ENCODE data around the gene HOXA13.

Gene HOXA13

DNA sequence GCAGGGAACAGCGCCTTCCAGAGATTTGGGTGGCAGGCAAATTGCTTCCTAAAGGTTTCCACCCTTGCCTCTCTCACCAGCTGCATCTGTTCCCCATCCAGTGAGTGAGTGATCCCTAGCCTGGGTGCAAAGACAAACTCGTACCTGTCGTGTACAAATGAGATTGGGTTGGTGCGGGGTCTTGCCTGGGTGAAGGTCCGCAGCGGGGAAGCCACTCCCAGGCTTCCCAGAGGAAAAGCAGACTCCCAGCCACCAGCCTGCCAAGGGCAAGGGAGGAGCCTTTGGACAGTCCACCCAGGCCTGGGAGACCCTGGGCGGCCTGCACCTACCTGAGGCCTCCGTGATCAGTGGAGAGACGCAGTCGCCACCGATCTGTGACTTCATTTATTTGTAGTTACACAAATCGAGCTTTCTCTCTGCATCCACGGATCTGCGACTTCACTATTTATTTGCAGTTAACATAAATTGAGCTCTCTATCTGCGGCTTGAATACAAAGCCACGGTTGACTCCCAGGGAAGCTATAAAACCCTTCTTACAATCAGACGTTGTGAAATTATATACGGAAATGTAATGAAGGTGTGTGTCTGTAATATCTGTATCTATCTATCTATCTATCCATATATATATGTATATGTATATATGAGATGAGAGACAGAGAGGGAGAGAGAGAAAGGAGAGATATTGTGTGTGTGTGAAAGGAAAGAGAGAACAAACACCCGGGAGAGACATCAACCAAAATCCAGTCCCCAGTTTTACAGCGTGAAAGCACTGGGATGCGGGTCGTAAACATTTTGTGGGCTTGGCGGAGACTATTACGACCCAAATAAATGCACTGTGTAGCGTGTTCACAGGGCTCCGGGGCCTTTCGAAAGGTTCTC, 40.4 kb downstream of the HOXA13 start:
- no peak for DNase-seq (ENCODE audit: low read depth)

DNA sequence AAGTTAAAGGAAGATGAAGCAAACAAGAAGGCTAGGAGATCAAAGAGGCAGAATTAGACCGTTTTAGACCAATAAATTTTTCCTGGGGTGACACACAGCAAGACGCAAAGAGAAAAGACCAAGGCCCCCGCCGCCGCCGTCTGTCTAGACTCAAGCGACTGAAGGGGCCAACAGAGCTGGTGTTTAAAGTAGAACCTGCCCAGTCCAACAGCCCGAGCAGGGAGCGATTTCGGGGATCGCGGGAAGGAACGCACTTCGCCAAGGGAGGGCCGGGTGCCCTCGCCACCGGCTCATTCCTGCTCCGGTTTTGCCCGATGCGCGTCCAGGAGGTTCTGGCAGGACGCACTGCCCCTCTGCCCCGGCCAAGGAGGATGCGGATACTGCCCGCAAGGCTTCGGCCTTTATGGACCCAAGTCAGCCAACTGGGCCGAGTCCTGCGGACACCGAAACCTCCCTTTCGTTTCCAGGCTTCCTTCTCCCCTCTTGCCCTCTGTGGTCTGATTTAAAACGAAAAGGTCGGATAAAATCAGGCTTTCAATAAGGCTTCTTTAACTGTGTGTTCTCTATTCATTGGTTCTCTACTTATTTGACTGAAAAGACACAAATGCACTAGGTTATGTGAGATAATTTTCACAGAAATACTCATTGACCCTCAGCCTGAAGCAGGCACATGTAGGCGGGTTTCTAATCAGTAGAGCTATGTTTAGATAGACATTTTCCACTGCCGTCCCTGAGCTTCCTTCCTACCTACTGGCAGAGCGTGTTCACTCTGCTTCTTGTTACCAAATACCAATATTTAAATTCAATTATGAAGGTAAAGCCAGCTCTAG, 41.2 kb downstream of the HOXA13 start:
- no peak for DNase-seq (ENCODE audit: low read depth)

DNA sequence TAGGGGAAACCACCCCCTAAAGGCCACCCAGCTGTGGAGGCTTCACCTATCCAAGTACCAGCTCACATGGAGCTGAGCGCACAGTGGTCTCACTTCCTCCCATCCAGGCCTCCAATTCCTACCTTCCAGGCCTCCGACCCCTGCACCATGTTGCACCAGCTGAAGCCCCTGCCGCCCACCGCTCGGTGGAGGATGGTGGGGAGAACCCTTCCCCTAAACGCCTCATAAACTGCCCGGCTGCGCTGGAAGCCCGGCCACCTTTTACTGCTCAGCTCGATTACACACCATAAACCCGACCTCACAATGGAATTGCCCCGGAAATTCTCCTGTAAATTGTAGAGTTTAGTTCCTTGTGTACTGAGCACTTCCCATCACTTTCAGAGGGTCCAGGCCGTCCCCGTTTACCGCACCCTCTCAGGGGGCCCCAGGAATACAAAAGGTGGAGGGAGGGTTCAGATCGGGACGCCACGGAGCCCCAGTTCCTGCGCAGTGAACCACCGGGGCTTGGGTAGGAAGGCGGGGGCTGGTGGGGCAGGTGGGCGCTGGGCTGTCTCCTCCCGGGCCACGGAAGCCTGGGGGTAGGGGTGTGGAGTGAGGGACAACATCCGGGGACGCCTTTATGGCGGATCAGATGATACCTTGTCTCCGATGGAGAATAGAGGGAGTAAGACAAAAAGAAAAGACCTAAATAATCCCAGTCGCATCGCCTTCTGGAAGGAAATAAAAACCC, 42.0 kb downstream of the HOXA13 start:
- DNase-seq (ENCODE audit: low read depth) = no peak

DNA sequence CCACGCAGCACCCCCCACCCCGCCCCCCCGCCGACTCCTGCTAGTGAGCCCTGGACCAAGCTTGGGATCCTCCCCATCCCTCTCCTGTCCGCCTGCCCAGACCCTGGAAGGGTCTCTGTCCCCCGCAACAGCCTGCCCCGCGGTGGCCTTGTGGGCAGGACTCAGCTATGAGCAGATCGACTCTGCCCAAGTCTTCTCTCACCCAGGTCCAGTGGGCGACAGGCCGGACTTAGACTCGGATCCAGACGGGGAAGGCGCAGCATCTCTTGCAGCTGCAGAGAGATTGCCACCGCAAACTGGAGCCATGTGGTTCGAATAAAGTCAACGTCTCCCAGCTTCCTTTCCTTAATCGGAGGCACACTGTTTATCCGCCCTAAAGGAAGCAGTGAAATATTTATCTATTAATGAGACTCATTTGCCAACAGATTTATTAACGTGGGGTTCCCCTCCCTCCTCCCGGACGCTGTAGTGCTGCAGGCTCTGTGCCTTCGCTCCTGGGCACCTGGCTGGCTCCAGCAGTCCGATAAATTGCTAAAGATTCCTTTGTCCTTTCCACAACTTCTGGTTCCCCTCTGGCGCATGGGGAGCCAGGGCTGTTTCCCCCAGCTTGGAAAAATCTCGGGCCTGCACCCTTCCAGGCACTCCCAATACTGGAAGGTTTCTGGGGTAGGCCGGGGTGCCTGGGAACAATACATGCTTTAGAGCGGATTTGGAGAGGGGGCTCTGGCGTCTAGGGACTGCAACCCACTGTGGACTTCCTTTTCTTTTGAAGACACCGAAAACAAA, 42.8 kb downstream of the HOXA13 start:
- DNase-seq (ENCODE audit: low read depth) = peak; percentile 34

DNA sequence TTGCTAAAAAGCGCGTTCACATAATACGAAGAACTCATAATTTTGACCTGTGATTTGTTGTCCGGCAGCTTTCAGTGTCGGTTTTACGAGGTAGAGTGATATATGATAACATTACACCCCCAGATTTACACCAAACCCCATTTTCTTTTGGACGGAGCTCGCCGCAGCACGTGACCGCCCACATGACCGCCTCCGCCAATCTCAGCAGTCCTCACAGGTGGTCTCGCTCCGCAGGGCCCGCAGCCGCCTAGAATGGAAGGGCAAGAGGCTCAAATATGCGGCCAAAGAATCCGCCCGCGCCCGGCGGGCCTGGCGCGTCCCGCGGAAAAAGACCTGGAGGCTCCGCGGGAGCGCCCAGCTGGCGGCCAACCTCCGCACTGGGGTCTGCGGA, 43.4 kb downstream of the HOXA13 start, which contains the start of gene HOXA7:
TSS of gene HOXA7 (minus strand) at position 168 of the 391 bp plus-strand sequence. CDS start at position 38, 130 bp downstream.
- peak; percentile 77 for DNase-seq (ENCODE audit: low read depth)

DNA sequence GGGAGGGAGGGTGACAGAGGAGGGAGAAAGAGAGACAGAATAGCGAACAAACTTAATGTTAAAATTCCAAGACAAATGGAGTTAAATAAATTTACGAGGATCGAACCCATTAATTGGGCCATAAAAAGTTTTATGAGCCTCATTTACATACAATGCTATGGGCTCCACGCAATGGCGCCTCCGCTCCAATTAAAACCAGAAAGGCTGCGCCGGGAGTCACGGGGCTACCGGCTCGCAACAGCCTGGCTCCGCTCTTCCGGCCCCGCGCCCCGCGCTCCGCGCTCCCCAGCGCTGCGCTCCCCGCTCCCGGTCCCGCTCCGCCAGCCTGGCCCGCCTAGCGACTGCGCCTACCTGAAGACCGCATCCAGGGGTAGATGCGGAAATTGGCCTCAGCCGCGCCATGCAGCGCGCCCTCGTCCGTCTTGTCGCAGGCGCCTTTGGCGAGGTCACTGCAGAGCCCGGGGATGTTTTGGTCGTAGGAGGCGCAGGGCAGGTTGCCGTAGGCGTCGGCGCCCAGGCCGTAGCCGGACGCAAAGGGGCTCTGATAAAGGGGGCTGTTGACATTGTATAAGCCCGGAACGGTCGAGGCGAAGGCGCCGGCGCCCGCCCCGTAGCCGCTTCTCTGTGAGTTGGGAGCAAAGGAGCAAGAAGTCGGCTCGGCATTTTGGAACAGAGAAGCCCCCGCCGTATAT, 43.9 kb downstream of the HOXA13 start:
- peak; percentile 52 for DNase-seq (ENCODE audit: low read depth)

DNA sequence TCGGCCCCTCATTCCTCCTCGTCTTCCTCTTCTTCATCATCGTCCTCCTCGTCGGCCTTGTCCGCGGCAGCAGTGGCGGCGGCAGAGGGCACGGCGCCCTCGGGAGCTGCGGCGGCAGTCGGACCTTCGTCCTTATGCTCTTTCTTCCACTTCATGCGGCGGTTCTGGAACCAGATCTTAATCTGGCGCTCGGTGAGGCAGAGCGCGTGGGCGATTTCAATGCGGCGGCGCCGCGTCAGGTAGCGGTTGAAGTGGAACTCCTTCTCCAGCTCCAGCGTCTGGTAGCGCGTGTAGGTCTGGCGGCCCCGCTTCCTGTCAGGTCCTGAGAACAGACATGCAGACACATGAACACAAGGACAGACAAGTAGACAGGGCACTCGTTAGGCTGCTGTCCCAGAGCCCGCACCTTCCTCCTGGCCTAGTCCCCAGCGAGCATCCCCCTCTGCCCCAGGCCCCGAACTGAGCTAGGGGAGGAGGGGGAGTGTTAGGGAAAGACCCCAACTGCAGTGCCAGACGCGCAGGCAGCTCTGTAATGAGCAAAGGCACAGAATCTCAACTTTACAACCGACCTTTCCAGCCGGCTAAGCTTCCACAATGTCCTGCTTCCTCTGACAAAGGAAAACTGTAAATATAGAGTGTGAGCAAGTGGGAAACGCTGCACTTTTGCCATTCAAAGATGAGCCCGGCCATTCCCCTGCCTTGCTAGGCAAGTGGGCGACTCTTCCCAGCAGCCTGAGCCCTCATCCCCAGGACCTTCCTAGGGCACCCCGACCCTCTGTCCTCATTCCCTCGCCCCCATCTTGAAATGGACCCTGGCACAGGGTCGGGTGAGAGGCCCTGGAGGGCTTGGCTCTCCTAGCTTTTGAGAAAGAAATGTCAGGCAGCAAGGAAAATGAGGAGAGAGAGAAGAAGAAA, 44.7 kb downstream of the HOXA13 start:
- no peak for DNase-seq (ENCODE audit: low read depth)

DNA sequence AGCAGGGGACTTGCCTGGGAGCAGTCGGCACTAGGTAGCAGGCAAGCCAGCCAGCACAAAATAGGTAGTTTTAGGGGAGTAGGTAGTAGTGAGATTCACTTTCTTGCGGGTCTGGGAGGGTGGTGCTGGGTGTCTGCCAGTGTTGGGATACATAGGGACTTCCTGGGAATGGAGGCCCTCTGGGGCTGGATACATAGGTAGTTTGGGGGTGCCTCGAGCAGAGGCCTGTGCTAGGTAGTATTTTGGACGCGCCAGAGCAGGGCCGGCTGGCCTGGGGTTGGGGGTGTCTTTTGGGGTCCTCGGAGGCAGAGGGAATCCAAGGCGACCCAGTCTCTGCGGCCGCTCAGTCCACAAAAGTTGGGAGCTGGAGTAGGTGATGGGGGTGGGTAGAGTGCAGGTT, 45.5 kb downstream of the HOXA13 start:
- no peak for DNase-seq (ENCODE audit: low read depth)

DNA sequence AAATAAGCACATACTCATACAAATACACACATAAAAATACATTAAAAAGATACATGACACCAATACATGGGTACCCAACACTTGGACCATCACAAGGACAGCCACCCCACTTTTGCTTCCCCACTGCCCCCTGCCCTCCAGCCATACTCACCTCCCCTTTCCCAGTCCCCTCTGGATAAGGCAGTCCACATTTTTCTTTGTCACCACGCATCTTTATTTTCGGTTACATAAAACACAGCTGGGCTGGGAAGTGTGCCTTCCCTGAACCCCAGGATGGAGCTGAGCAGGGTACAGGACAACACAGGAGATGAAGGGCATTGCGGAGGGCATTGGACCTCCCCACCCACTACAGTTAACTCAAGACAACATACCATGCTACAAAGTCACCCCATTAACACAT, 46.4 kb downstream of the HOXA13 start:
- DNase-seq (ENCODE audit: low read depth) = no peak

DNA sequence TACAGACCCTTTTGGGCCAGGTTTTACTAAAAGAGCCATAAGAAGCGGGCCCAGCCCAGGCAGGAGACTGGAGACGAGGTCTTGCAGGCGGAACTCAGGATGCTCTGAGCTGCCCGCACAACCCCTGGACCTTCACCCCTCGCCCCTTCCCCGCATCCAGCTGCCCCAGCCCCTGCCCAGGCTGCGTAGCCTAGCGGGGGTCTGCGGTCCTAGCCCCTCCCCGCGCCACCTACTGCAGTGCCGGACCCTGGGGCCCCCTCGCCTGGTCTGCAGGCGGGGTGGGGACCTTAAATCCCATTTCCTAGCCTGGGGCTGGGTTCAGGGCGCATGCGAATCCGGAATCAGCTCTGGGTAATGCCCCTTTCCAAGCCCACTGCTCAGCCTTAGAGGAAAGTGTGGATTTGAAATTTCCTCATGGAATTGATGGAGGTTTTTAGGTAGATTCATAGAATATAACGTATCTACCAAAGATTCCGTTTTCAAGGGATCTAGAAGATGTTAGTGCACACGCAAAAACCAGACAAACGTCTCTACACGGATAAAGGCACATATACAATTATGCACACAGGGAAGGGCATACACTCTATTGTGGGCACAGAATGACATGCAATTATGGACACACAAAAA, 47.0 kb downstream of the HOXA13 start:
- DNase-seq (ENCODE audit: low read depth) = no peak

DNA sequence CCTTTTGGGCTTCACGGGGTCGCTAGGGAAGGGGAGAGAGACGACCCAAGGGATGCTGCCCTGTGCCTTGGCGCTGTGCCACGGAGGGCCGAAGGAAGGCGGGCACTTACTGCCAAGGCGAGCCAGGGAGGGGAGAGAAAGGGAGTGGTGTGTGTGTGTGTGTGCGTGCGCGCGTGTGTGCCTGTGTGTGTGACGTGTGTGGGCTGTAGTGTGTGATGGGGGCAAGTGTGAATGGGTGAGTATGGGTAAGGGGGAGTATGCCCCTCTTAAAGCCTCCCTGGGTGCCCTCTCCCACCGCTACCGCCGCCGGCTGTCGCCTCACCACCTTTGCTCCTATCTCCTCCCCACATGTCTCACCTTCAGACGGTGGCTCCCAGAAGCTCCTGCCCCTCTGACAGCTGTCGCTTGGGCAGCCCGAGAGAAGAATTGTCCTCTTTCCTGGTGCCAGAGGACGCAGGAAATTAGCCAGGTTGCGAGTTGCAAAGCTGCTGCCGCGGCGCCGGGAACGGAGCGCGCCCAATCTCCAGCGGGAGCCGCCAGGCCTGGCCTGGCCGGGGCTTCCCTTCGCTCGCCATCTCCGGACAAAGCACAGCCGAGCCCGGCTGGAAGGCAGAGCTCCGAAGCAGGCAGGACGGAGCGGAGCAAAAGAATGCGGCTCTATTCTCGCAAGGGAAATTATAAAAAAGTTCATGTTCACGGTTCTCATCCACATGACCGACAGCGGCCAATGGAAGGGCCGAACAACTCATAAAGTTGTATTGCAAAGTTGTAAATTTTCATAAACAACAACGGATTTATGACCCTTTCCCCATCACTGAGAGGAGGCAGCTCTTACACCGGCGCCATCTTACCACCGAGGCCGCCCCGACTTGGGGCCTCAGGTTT, 47.7 kb downstream of the HOXA13 start, which contains the start of gene HOXA3:
TSS of gene HOXA3 (minus strand) at position 653 of the 885 bp plus-strand sequence. CDS start 41,943 bp downstream, outside the sequence.
- peak; percentile 86 for DNase-seq (ENCODE audit: low read depth)

DNA sequence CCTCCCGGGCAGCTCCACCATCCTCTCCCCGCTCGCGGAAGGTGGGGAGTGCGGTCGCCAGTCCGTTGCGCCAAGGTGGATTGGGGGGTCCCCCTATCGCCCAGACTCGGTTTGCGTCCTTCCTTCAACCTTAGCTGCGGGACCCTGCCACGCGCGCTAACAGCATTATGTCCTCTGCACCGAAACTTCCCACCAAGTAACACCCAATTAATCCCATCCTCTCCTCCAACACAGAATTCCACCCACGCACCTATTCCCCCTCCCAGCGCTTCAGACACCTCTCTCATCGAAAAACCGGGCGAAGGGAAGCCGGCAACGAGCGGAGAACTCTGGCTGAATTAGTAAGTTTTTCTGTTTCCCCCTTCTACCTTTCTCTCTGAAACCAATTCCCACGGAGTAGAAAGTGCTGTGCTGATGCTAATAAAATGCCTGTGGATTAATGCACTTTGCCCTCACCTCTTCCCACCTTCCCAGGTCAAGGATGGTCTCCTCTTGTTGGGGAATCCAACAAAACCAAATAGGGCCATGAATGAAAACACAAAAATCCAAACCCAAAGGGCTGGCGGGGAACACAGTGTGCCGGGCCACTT, 48.5 kb downstream of the HOXA13 start:
- DNase-seq (ENCODE audit: low read depth) = peak; percentile 13

DNA sequence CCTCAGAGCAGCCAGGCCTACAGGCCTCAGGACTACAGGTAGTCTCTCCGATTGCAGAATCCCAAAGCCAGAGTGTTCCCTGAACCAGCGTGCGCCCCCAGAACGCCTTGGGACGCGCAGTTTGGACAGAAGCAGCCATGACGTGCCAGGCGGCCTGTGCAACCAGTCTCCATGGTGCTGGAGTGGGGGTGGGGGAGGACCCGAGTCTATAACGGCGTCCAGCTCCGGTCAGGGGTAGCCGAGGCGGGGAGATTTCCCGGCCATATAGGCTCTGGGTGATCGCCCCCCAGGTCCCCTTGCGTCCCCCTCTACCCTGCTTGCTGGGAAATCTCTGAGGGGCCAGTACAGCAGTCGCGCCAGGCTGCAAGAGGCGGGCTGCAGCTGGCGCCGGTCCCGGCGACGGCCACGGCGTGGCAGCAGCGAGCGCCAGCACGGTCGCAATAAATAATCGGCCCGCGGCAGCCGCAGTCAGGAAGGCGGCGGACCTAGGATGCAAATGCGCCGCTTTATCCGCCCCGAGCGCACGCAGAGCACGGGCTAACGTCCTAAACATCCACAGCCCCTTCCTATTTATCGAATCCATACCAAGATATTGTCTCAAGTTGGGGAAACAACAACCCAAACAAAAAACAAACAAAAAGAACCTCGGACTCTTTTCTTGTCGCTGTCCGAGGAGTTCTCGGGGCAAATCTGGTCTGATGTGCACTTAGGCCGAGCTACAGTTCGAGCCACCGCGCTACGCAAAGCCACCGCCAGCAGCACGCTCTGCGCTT, 49.1 kb downstream of the HOXA13 start:
- peak; percentile 84 for DNase-seq (ENCODE audit: low read depth)

DNA sequence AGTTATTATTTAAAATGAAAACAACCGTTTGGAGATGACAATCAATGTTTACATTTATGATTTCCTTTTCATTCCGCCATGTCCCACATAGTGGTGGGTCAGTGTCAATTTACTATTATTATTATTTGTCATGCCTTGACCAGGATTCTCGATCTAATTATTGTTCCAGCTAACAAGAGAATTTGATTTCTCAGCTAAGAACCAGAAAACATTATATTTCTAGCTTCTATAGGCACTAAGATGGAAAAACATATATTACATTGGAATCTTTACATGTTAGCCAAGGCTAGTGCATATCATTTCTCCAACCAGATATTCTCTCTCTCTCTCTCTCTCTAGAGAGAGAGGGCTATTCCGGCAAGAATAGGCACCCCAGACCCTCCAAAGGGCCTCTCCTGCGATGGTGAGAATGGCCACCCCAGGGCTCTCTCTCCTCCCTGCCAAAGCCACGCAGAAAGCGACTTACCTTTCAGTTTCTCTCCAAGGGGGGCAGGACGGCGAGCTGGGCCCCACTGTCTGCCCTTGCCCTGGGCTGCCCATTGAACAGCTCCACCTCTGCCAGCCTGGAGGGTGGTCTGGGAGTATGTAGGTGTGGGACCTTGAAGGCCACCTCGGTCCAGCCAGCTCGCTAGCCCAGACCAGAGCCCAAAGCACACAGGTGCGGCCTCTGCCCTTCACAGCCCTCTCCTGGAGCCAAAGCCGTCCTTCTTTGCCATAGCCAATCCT, 49.9 kb downstream of the HOXA13 start:
- DNase-seq (ENCODE audit: low read depth) = no peak

DNA sequence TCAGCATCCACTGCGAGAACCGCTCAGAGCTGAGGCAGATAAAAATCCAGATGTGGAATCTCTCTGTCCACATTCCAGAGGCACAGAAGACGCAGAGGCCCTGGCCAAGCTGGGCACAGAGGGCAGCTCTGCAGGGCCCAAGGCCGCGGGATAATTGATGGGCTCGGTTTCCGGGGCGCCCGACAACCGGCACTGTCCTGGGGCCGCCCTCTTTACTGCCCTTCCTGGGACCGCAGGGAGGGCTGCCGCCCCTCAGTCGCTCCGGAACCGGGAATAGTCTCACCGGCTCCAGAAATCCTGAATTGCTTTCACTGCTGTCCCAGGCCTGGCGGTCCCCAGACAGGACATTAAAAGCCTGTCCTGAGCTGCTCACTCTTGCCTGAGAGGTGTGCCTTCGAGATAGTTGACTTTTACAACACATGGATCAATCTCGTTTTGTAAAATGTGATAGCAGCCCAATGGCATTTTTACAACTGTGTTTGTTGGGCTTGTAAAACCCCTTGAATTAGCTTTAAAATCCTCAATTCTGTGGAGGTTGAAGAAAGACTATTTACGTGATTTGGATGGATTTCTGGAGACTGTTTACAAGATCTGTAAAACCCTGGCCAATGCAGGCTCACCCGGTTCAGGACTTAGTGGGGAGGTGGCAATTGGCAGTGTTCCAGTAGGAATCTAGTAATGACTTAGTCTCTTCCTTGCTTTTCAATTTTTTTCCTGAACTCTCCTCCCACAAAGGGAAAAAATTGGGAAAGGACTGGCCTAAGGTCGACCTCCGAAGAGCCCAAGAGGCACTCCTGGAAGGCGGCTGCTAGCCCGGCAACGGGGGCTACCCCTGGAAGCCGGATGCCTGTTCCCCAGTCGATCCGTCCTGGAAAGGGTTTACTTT, 50.9 kb downstream of the HOXA13 start:
- peak; percentile 64 for DNase-seq (ENCODE audit: low read depth)
